Mucosa of stomach (tissue), 1 donor: Measurements from ENCODE around the gene LZTS3.
"Not testable (repeated sequence)": the region's sequence is repeated elsewhere in the genome, so short reads cannot be mapped to it uniquely, and the experiment has no call there.

ENCODE experiments used
- H3K27me3 ChIP-seq: one replicate; pipeline ENCODE4 v1.7.0; 2013; ENCODE audit warnings: mild to moderate bottlenecking, low read length; ENCODE audit not compliant: control insufficient read depth, insufficient read depth
- H3K36me3 ChIP-seq: one replicate; pipeline ENCODE4 v1.7.0; 2013; ENCODE audit warnings: low read length; ENCODE audit not compliant: control insufficient read depth, insufficient read depth
- H3K4me1 ChIP-seq: one replicate; pipeline ENCODE4 v1.7.0; 2013; ENCODE audit warnings: mild to moderate bottlenecking, low read length; ENCODE audit not compliant: control insufficient read depth, insufficient read depth
- H3K4me3 ChIP-seq: one replicate; pipeline ENCODE4 v1.7.0; 2013; ENCODE audit warnings: low read length
- H3K9ac ChIP-seq: one replicate; pipeline ENCODE4 v1.7.0; 2013; ENCODE audit warnings: mild to moderate bottlenecking, low read length, moderate library complexity
- H3K9me3 ChIP-seq: one replicate; pipeline ENCODE4 v1.7.0; 2013; ENCODE audit warnings: mild to moderate bottlenecking, low read length, moderate library complexity; ENCODE audit not compliant: control insufficient read depth
- donor health status: Pancreatic carcinoma.

The LZTS3 gene

DNA sequence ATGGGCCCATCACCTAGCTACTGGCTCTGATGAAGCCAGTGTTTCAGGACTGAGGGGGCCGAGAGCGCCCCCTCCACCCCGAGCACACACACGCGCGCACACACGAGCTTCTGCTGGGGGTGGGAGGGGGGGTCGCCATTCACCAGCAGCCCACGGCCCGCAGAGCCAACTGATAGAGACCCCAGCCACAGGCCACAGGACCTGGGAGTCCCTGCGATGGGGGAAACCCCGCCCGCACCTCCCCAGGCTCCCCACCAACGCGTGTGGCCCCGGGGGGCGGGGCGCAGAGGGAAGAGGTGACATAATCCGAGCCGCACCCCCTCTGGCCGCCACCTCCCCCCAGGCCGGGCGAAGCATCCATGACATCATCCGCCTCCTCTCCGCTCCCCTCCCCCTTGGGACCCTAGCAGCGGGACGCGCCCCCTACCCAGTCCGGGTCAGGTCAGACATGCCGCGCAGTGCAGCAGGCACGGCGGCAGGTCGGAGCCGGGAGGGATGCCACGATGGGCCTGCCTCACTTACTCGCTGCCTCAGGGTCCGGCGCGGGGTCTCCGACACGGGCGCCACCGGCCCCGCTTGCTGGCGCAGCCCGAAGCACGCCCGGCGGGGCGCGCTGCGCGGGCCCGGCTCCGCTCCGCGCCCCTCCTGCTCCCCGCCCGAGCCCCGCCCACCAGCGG lies at the start of gene LZTS3:
Gene LZTS3, minus strand, starts transcription at position 617 of the 677 bp plus-strand sequence. CDS start 6,386 bp downstream, outside the sequence.
- Histone ChIP-seq H3K4me3 (peak within 1 kb of the TSS; percentile 84), H3K27me3 (peaks cover 7% of the 10 kb centered on the region), H3K36me3 (no peaks in the 10 kb centered on the region), H3K4me1 (peaks cover 30% of the 10 kb centered on the region), H3K9me3 (no peaks in the 10 kb centered on the region), H3K9ac (peak within 1 kb of the TSS; percentile 84)

DNA sequence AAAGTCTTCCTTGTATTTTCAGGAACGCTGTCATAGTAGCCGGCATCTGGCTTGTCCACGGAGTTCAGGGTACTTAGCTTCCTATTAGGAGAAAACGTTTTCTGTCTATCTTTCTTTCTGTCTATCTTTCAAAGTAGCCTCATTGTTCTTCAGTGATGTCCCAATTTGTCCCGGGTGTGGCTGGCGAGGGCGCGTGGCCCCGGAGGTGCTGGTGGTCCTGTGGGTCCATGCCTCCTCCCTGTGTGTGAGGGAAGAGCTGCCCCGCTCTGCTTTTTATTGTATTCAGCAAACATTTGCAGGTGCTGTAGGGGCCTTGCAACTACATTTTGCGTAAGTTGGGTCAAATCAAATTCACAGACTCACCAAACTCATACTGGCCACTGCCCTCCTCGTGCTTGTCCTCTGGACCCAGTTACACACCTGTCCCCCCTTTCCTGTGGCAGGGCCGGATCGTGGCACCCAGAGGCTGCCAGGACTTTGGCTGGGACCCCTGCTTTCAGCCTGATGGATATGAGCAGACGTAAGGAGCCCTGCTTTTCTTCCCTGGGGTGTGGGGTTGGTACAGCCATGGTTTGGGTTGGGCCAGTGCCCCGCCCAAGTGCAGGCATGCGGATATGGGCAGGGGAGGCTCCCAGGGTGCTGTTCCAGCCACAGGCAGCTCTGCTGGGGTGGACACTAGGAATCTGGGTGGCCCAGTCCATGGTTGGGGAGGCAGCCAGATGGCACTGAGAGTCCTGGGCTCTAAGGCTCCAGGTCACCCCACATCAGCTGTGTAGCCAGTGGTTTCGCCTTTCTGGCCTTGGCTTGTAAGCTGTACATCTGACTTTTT lies 48.3 kb upstream of the LZTS3 start:
- H3K36me3 ChIP-seq: no peaks in the 10 kb centered on the region
- H3K9ac ChIP-seq: no peak overlapping the region
- no peaks in the 10 kb centered on the region for H3K9me3 ChIP-seq
- no peaks in the 10 kb centered on the region for H3K27me3 ChIP-seq
- H3K4me3 ChIP-seq: no peak overlapping the region
- H3K4me1 ChIP-seq: peaks cover 42% of the 10 kb centered on the region

DNA sequence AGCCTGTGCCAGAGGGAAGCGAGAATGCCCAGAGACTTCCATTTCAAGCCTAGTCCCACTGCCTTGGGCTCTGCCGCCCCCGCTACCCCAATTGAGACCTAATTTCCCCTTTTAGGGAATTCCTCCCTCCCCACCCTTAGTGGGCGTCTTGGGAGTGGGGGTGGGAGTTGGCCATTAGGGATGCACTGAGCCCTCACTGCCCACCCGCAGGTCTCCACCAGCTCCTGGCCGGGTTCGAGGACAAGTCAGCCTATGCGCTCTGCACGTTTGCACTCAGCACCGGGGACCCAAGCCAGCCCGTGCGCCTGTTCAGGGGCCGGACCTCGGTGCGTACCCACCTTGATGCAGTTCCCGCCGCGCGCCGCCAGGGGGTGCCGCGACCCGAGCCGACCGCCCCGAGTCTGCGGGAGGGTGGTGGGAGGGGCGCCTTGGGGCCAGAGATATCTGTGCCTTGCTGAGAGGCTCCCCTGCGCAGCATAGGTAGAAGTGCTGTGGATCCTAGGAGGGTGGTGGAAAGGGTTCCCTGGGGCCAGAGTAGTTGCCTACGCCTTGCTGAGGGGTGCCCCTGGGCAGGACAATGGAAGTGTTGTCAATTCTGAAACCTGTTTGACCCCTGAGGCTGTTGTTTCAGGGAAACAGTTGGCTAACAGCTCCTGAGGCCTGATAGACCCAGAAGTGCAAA lies 45.1 kb upstream of the LZTS3 start:
- no peaks in the 10 kb centered on the region for H3K36me3 ChIP-seq
- no peak overlapping the region for H3K4me3 ChIP-seq
- no peaks in the 10 kb centered on the region for H3K27me3 ChIP-seq

DNA sequence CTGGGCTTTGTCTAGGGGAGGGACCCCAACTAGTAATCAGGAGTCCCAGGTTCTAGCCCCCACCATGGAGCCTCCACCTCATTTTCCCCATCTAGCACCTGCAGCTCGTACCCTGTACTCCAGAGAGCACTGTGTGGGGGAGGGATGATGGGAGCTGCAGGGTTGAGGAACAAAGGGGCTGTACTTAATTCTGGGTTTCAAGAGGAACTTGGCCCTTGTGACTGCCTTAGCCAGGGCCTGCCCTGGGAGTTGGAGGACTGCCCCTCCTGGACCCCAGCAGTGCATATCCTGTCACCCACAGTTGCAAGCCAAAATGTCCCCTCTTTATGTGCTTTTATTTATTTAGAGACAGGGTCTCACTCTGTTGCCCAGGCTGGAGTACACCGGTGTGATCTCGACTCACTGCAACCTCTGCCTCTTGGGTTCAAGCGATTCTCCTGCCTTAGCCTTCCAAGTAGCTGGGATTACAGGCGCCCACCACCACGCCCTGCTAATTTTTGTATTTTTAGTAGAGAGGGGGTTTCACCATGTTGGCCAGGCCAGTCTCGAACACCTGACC lies 42.1 kb upstream of the LZTS3 start:
- H3K9ac ChIP-seq, H3K36me3 ChIP-seq, H3K4me3 ChIP-seq, H3K9me3 ChIP-seq, H3K27me3 ChIP-seq: not testable (repeated sequence)
- peaks cover 10% of the 10 kb centered on the region for H3K4me1 ChIP-seq

More for the DNA sequence above, 45.1 kb upstream of the LZTS3 start:
- no peaks in the 10 kb centered on the region for H3K9me3 ChIP-seq
- no peak overlapping the region for H3K9ac ChIP-seq
- peaks cover 31% of the 10 kb centered on the region for H3K4me1 ChIP-seq

DNA sequence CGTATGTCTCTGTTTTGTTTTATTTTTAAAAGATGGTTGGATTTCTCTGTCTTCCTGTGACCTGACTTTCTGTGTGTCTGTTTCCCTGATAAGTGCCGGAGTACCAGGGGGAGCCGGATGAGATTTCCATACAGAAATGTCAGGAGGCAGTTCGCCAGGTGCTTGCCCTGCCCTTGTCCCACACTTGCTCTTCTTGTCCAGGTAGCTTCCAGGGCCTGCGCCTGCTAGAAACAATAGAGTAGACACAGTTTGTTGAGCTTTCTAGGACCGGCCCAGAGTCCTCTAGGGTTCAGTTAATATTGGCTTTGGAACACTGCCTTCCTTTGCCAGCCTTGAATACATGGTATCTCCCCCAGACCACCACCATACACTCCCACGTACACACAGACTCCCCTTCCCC lies 39.9 kb upstream of the LZTS3 start:
- no peak overlapping the region for H3K4me3 ChIP-seq
- H3K4me1 ChIP-seq: peaks cover 12% of the 10 kb centered on the region
- H3K36me3 ChIP-seq: no peaks in the 10 kb centered on the region
- H3K27me3 ChIP-seq: no peaks in the 10 kb centered on the region
- no peaks in the 10 kb centered on the region for H3K9me3 ChIP-seq
- H3K9ac ChIP-seq: no peak overlapping the region

DNA sequence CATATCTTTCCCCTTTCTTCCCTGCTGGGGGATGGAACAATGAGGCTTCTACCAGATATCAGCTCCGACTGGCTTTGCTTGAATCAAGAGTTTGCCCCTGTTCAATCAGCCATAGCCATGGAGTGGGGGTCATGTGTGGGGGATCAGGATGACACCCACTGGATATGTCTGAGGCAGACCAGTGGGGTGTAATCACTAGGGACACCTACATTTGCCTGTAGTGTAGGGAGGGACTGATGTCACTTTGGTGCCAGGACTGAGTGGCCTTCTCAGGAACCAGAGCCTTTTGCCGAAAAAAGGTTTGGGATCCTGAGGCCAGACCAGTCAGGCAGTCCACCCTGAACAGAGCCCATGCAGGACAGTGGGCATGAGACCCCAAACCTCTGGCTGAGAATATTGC lies 37.0 kb upstream of the LZTS3 start:
- H3K9me3 ChIP-seq: no peaks in the 10 kb centered on the region
- H3K4me1 ChIP-seq: peaks cover 10% of the 10 kb centered on the region
- peak overlapping the region; percentile 88 for H3K4me3 ChIP-seq
- H3K9ac ChIP-seq: peak overlapping the region; percentile 95
- no peaks in the 10 kb centered on the region for H3K36me3 ChIP-seq
- no peaks in the 10 kb centered on the region for H3K27me3 ChIP-seq

DNA sequence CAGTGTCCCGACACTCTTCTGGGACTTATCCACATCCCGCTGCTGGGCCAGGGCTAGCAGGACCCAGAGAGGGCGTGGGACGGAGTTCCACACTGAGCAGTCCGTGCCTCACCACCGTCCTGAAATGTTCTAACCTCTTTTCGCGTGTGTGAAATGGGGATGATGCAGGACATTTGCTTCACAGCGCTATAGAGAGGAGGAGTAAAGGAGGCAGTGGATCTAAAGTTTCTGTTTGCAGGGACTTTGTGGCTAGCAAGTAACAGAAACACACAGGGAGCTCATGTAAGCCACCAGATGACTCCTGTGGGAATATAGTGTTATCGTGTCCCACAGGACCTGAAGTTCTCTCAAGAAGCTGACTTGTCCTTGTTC lies 36.6 kb upstream of the LZTS3 start:
- Histone ChIP-seq H3K9ac (peak overlapping the region; percentile 95), H3K9me3 (no peaks in the 10 kb centered on the region), H3K27me3 (no peaks in the 10 kb centered on the region), H3K4me1 (peaks cover 10% of the 10 kb centered on the region), H3K4me3 (peak overlapping the region; percentile 88), H3K36me3 (no peaks in the 10 kb centered on the region)

DNA sequence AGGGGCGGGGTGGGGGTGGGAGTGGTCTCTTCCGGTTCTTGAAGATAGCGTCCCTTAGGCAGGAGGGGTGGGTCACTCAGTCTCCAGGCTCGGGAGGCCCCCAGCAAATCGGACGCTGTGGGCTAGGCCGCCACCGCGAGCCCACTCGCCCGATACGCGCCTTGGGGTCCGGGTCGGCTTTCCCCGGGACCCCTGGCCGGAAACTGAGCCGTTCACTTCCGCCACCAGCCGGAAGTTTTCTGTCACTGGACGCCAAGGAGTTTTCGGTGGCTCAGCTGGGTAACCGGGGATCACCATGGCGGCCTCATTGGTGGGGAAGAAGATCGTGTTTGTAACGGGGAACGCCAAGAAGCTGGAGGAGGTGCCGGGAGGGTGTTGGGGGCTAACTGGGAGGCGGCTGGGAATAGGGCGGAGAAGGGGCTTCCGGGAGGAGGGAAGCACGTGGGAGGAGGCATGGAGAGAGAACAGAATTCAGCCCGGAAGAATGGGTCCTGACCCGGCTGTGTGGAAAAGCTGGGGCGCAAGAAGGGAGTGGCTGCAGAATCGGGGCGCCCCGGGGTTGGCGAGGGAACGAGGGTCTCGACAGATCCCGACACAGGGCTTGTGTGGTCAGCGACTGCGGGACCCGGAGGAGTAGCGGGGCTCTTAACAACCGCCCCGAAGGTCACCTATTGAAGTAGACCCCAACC lies 36.1 kb upstream of the LZTS3 start, which contains the start of gene ITPA:
Gene ITPA, plus strand, starts transcription at position 242 of the 689 bp plus-strand sequence. Its CDS starts 54 bp downstream, at position 296.
- Histone ChIP-seq H3K9ac (peak within 1 kb of the TSS; percentile 95), H3K4me1 (peaks cover 10% of the 10 kb centered on the region), H3K36me3 (no peaks in the 10 kb centered on the region), H3K4me3 (peak within 1 kb of the TSS; percentile 88), H3K27me3 (no peaks in the 10 kb centered on the region), H3K9me3 (no peaks in the 10 kb centered on the region)

DNA sequence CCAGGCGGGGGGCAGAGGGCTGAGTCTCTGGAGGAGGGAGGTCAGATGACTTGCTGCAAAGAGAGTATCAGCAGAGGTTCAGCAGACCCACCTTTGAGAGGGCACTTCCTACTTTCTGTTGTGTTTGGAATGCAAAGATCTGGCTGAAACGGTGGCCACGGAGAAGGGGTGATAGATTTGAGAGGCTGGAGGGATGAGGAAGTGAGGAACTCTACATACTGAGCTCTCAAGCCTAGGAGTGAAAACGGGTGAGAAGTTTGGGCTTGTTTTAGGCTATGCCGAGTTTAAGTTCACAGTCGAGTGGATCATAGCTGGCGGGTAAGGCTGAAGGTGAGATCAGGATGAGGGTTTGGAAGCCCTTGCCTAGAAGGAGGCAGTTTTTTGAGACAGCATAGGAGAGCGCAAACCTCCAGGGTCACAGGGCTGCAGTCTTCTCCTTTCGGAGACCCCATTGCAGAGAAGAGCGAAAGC lies 35.5 kb upstream of the LZTS3 start:
- no peaks in the 10 kb centered on the region for H3K27me3 ChIP-seq
- H3K36me3 ChIP-seq: no peaks in the 10 kb centered on the region
- H3K4me3 ChIP-seq: peak overlapping the region; percentile 88
- H3K4me1 ChIP-seq: peaks cover 10% of the 10 kb centered on the region
- H3K9ac ChIP-seq: peak overlapping the region; percentile 95
- no peaks in the 10 kb centered on the region for H3K9me3 ChIP-seq

DNA sequence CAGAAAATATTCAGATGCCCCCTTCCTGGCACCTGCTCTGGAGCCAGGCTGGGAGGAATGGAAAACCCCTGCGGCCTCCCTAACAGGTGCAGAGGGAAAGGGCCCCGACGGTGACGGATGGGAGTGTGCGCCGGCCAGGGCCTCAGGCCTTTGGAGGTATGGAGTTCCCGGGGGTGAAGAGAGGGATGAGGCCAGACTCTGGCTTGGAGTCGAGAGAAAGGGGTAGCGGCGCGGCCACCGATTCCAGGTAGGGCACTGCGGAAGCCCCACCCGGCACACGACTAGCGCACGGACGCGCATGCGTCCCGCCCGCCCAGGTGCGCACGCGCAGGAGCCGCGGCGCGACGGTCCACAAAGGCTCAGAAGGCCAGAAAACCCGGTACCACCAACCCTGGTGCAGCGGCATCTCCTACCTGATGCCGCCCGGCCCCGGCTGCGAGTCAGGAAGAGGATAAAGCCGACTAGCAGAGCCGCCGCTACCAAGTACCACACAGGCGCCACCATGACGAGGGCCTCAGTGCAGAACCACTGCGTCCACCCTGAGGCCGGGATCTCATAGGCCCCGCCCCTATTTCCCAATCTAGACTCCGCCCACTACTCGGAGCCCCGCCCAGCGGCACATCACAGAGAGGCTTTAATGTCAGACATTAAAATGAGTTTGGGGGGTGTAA lies 30.9 kb upstream of the LZTS3 start, which contains the start of gene DDRGK1:
Gene DDRGK1, minus strand, starts transcription at position 559 of the 671 bp plus-strand sequence. Its CDS starts 55 bp downstream, at position 504.
- peaks cover 7% of the 10 kb centered on the region for H3K4me1 ChIP-seq
- H3K27me3 ChIP-seq: no peaks in the 10 kb centered on the region
- H3K9ac ChIP-seq: peak within 1 kb of the TSS; percentile 80
- peak within 1 kb of the TSS; percentile 89 for H3K4me3 ChIP-seq
- peaks cover 3% of the 10 kb centered on the region for H3K36me3 ChIP-seq
- H3K9me3 ChIP-seq: no peaks in the 10 kb centered on the region
